Measurements from ENCODE around the gene HTD2.

The HTD2 gene

GRCh38 chr3:58358808-58359207, 52.5 kb downstream of the HTD2 start:
- DNase-seq: no peak

- no peak for DNase-seq
These were observed 53.3 kb downstream of the HTD2 start for GRCh38 chr3:58359621-58360020.

GRCh38 chr3:58361866-58362265, 55.5 kb downstream of the HTD2 start:
- DNase-seq: no peak

GRCh38 chr3:58366699-58367098, 60.4 kb downstream of the HTD2 start:
- no peak for DNase-seq

- DNase-seq: no peak
These were observed 62.7 kb downstream of the HTD2 start for GRCh38 chr3:58369038-58369437.

Measured in KG1 (cell line).